Endothelial cell of umbilical vein (primary cell): Measurements from ENCODE around the gene ITGB3. TPM values are rescaled to one million over a fixed set of nuclear protein-coding genes. Genes with fewer than 3 reads are reported as not detected.

ENCODE experiments used
- BruUV-seq: library from RNA; stranded (reverse); fragments of 400-500 nt; replicated peaks from 2 replicates; lab custom pipeline; 2021; lab: Mats Ljungman, UMichigan
- CTCF ChIA-PET: fragments of 300-600, 350-600 bp; sonication (Branson Sonifier 250); formaldehyde crosslinking; loops from one replicate; lab custom pipeline; 2021; ENCODE audit warnings: antibody characterized with exemption, inconsistent platforms; lab: Charles Lee
- POLR2A ChIA-PET: fragments of 300-600, 350-600 bp; sonication (Branson Sonifier 250); formaldehyde crosslinking; loops from one replicate; lab custom pipeline; 2021; ENCODE audit warnings: antibody characterized with exemption, inconsistent platforms; lab: Charles Lee
- DNase-seq: peaks from one replicate; pipeline ENCODE4 v3.0.0-alpha.2; 2011; ENCODE audit warnings: low read depth, low spot score
- FAIRE-seq: peaks from 2 replicates; lab custom pipeline; 2011; peaks lifted over from hg19 to GRCh38; lab: Jason Lieb, UNC
- H2AFZ ChIP-seq: 2 replicates; pipeline ENCODE4 v1.6.0; 2012; ENCODE audit warnings: low read depth, low read length, control low read depth, inconsistent platforms
- H3K27ac ChIP-seq: 2 replicates; pipeline ENCODE4 v1.5.1; 2011; ENCODE audit warnings: low read depth, mild to moderate bottlenecking, control low read depth, low read length, moderate library complexity; ENCODE audit not compliant: insufficient read depth
- H3K27me3 ChIP-seq, 2 experiments: 2 replicates each; pipeline versions ENCODE4 v1.6.0 to v1.6.1; 2011; ENCODE audit warnings: low read length in 2 of 2, mixed read lengths in 1 of 2; ENCODE audit not compliant: control insufficient read depth in 2 of 2, insufficient read depth in 2 of 2
- H3K36me3 ChIP-seq, 2 experiments: 2 replicates in 1 of 2; 3 replicates in 1 of 2; pipeline ENCODE4 v1.5.1; 2011; ENCODE audit warnings: low read length in 2 of 2, mild to moderate bottlenecking in 1 of 2, moderate library complexity in 1 of 2; ENCODE audit not compliant: control insufficient read depth in 2 of 2, insufficient read depth in 2 of 2; ENCODE audit errors: extremely low read depth in 1 of 2
- H3K4me1 ChIP-seq: 3 replicates; pipeline ENCODE4 v1.5.1; 2011; ENCODE audit warnings: mild to moderate bottlenecking, low read length; ENCODE audit not compliant: control insufficient read depth, insufficient read depth; ENCODE audit errors: extremely low read depth
- H3K4me2 ChIP-seq: 2 replicates; pipeline ENCODE4 v1.6.1; 2011; ENCODE audit warnings: low read length, control low read depth, mixed read lengths; ENCODE audit not compliant: insufficient read depth
- H3K4me3 ChIP-seq, 3 experiments: fragments of 200-600 bp in 1 of 3; sonication (generic), shearing (Covaris generic) in 1 of 3; replicated peaks in 1 of 3; 2 replicates each; pipeline ENCODE4 v1.5.1; 2011 to 2016; ENCODE audit warnings: control low read depth in 3 of 3, low read length in 3 of 3, mild to moderate bottlenecking in 2 of 3, inconsistent platforms in 1 of 3, low read depth in 1 of 3, moderate library complexity in 1 of 3; ENCODE audit not compliant: insufficient read depth in 1 of 3
- H3K79me2 ChIP-seq: 2 replicates; pipeline ENCODE4 v1.6.0; 2012; ENCODE audit warnings: low read length, inconsistent platforms; ENCODE audit not compliant: control insufficient read depth, insufficient read depth
- H3K9ac ChIP-seq: replicated peaks from 2 replicates; pipeline ENCODE3; 2011; ENCODE audit warnings: low read length, control low read depth; ENCODE audit not compliant: insufficient read depth; ENCODE audit errors: extremely low read depth
- H3K9me1 ChIP-seq: replicated peaks from 3 replicates; pipeline ENCODE4 v1.6.0; 2011; ENCODE audit warnings: mild to moderate bottlenecking, low read length; ENCODE audit not compliant: control insufficient read depth, insufficient read depth; ENCODE audit errors: extremely low read depth
- H3K9me3 ChIP-seq: replicated peaks from 2 replicates; pipeline ENCODE4 v1.5.1; 2012; ENCODE audit warnings: low read length, inconsistent platforms; ENCODE audit not compliant: control insufficient read depth, insufficient read depth
- H4K20me1 ChIP-seq: replicated peaks from 2 replicates; pipeline ENCODE3; 2011; ENCODE audit warnings: mild to moderate bottlenecking, low read length; ENCODE audit not compliant: control insufficient read depth, insufficient read depth; ENCODE audit errors: extremely low read depth
- EZH2 ChIP-seq: IDR thresholded peaks from 2 replicates; pipeline ENCODE4 v1.6.1; 2012; ENCODE audit warnings: borderline replicate concordance, low read depth, mild to moderate bottlenecking, moderate library complexity, low read length, inconsistent platforms; ENCODE audit not compliant: severe bottlenecking
- FOS ChIP-seq: IDR thresholded peaks from 2 replicates; pipeline ENCODE4 v1.6.1; 2011; ENCODE audit warnings: mild to moderate bottlenecking, low read length, moderate library complexity, borderline replicate concordance; ENCODE audit not compliant: insufficient read depth
- GATA2 ChIP-seq: IDR thresholded peaks from 2 replicates; pipeline ENCODE4 v1.7.0; 2011; ENCODE audit warnings: low read depth, mild to moderate bottlenecking, moderate library complexity, mixed read lengths, low read length; ENCODE audit not compliant: insufficient read length, insufficient read depth
- JUN ChIP-seq: IDR thresholded peaks from 2 replicates; pipeline ENCODE4 v1.6.1; 2011; ENCODE audit warnings: borderline replicate concordance, low read depth; ENCODE audit not compliant: insufficient read length, insufficient read depth
- MYC ChIP-seq: IDR thresholded peaks from one replicate; pipeline ENCODE4 v1.6.1; 2011; ENCODE audit warnings: mild to moderate bottlenecking, low read depth, low read length
- POLR2A ChIP-seq: IDR thresholded peaks from 2 replicates; pipeline ENCODE4 v1.6.1; 2012; ENCODE audit warnings: low read depth, mild to moderate bottlenecking, control low read depth, low read length
- POLR2AphosphoS5 ChIP-seq: IDR thresholded peaks from 2 replicates; pipeline ENCODE4 v1.6.1; 2012; ENCODE audit warnings: low read depth, mild to moderate bottlenecking, control low read depth, low read length, moderate library complexity; ENCODE audit not compliant: insufficient read depth
- dilution Hi-C: fragments of 300-500 bp; cut with MboI; formaldehyde crosslinking; loops from one replicate; pipeline ENCODE4 v1.15.0; 2019; ENCODE audit warnings: low sequenced_read_pairs; ENCODE audit not compliant: extremely low pct_ligation_motif_present
- intact Hi-C: fragments of 100-400 bp; cut with micrococcal nuclease; formaldehyde crosslinking; loops from one replicate; pipeline ENCODE4 v1.10.0; 2022
- polyA plus RNA-seq, 4 experiments: library from polyadenylated mRNA; depleted of rRNA in 3 of 4; stranded (reverse) in 3 of 4; unstranded in 1 of 4; fragments of >200 nt; gene quantifications; 2 replicates each; pipeline versions ENCODE4 v1.2.1 to v1.2.3, GENCODE V29; 2011 to 2012; ENCODE audit warnings: missing spikeins in 1 of 4
- total RNA-seq: library from RNA; stranded (reverse); gene quantifications from 2 replicates; pipeline ENCODE4 v1.2.3, GENCODE V29; 2021
- TF ChIP-seq, protein P1 (sequence below): IDR thresholded peaks from 2 replicates; pipeline ENCODE4 v1.6.1; 2011; ENCODE audit not compliant: insufficient read depth, insufficient read length
- TF ChIP-seq, protein P2 (sequence below), 2 donors: IDR thresholded peaks; 1 replicate in 1 of 2; 2 replicates in 1 of 2; pipeline ENCODE4 v1.5.1; 2011; ENCODE audit warnings: low read length in 2 of 2, mild to moderate bottlenecking in 2 of 2, moderate library complexity in 2 of 2, control low read depth in 1 of 2, inconsistent platforms in 1 of 2, low read depth in 1 of 2; ENCODE audit not compliant: insufficient read depth in 1 of 2; ENCODE audit errors: extremely low read depth in 1 of 2

ITGB3 gene
- total and polyA plus RNA-seq, 2 donors (not counting 3 experiments of a cell fraction or from before 2014, with no cell fraction given), result 55.8 to 60.0 TPM

- Histone ChIP-seq H3K4me3 (no peak overlapping the region), H3K4me1 (peaks cover 20% of the 10 kb centered on the region), H3K4me2 (no peak overlapping the region), H3K9me1 (no peaks in the 10 kb centered on the region), H3K79me2 (no peaks in the 10 kb centered on the region), H3K9ac (no peak overlapping the region), H3K36me3 (no peaks in the 10 kb centered on the region), H3K9me3 (no peaks in the 10 kb centered on the region), H4K20me1 (no peaks in the 10 kb centered on the region), H3K27me3 (no peaks in the 10 kb centered on the region), H2AFZ (no peak overlapping the region), H3K27ac (no peak overlapping the region)
- ChIA-PET CTCF (interaction anchor here (0.9 to 4.5 kb wide), 4 partner anchors 10 to 385 kb away, joined by 3 to 120 read pairs (median 10); partner anchors contain the start of gene ITGB3), POLR2A (no interaction called here)
- dilution Hi-C loops (no loop called here), intact Hi-C loops (loop anchor here (1.0 kb wide), 3 partner anchors 9 to 84 kb away; partner anchors contain the start of gene ITGB3)
- FAIRE-seq, result no peak
- TF ChIP-seq POLR2AphosphoS5, result no peak
- no peak for TF ChIP-seq MYC
- TF ChIP-seq POLR2A, result no peak
- TF ChIP-seq, protein P1, sequence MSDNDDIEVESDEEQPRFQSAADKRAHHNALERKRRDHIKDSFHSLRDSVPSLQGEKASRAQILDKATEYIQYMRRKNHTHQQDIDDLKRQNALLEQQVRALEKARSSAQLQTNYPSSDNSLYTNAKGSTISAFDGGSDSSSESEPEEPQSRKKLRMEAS, result no peak
- TF ChIP-seq, protein P2, sequence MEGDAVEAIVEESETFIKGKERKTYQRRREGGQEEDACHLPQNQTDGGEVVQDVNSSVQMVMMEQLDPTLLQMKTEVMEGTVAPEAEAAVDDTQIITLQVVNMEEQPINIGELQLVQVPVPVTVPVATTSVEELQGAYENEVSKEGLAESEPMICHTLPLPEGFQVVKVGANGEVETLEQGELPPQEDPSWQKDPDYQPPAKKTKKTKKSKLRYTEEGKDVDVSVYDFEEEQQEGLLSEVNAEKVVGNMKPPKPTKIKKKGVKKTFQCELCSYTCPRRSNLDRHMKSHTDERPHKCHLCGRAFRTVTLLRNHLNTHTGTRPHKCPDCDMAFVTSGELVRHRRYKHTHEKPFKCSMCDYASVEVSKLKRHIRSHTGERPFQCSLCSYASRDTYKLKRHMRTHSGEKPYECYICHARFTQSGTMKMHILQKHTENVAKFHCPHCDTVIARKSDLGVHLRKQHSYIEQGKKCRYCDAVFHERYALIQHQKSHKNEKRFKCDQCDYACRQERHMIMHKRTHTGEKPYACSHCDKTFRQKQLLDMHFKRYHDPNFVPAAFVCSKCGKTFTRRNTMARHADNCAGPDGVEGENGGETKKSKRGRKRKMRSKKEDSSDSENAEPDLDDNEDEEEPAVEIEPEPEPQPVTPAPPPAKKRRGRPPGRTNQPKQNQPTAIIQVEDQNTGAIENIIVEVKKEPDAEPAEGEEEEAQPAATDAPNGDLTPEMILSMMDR (IDR thresholded peaks at IDR 0.05; ENCODE audit: extremely low read depth in 1 of 2, insufficient read depth in 1 of 2, low read depth in 1 of 2, low read length in 2 of 2), result no peak
- no peak for TF ChIP-seq EZH2
- TF ChIP-seq JUN, result no peak
- TF ChIP-seq GATA2, result no peak
- no peak for TF ChIP-seq FOS
- no peak for DNase-seq
- BruUV-seq, result no TSS peak
These were observed 22.8 kb upstream of the ITGB3 start for GRCh38 chr17:47230864-47231263.
